Measurements from ENCODE around the gene C16orf87. TPM values are rescaled to one million over a fixed set of nuclear protein-coding genes. Genes with fewer than 3 reads are reported as not detected.

Gene C16orf87
- total RNA-seq, 4 donors from 2014 or later: 7.9 to 13.5 (median 10.6) TPM

GRCh38 chr16:46774743-46775177, 56.2 kb downstream of the C16orf87 start:
- H3K27me3 ChIP-seq: no peaks in the 10 kb centered on the region
- no peaks in the 10 kb centered on the region for H3K9me3 ChIP-seq
- H3K36me3 ChIP-seq: no peaks in the 10 kb centered on the region
- H3K4me3 ChIP-seq: no peak overlapping the region
- no peaks in the 10 kb centered on the region for H3K4me1 ChIP-seq
- H3K27ac ChIP-seq: no peak overlapping the region
- DNase-seq: no peak
- TF ChIP-seq POLR2A (IDR thresholded peaks at IDR 0.05) (no peak), CTCF (IDR thresholded peaks at IDR 0.05) (no peak)

- Histone ChIP-seq H3K36me3 (no peaks in the 10 kb centered on the region), H3K27ac (no peak overlapping the region), H3K4me1 (no peaks in the 10 kb centered on the region), H3K4me3 (no peak overlapping the region), H3K27me3 (no peaks in the 10 kb centered on the region), H3K9me3 (no peaks in the 10 kb centered on the region)
- no peak for TF ChIP-seq CTCF (IDR thresholded peaks at IDR 0.05)
- TF ChIP-seq POLR2A (IDR thresholded peaks at IDR 0.05): no peak
- DNase-seq: no peak
These were observed 58.5 kb downstream of the C16orf87 start for GRCh38 chr16:46772463-46772862.

- Histone ChIP-seq H3K36me3 (no peaks in the 10 kb centered on the region), H3K4me3 (no peak overlapping the region), H3K27ac (no peak overlapping the region), H3K4me1 (no peaks in the 10 kb centered on the region), H3K27me3 (no peaks in the 10 kb centered on the region), H3K9me3 (no peaks in the 10 kb centered on the region)
- TF ChIP-seq CTCF (IDR thresholded peaks at IDR 0.05): no peak
- no peak for TF ChIP-seq POLR2A (IDR thresholded peaks at IDR 0.05)
- no peak for DNase-seq
These were observed 62.2 kb downstream of the C16orf87 start for GRCh38 chr16:46768809-46769208.

- TF ChIP-seq CTCF (IDR thresholded peaks at IDR 0.05): no peak
- TF ChIP-seq POLR2A (IDR thresholded peaks at IDR 0.05): no peak
- Histone ChIP-seq H3K36me3 (no peaks in the 10 kb centered on the region), H3K4me3 (no peak overlapping the region), H3K4me1 (no peaks in the 10 kb centered on the region), H3K27me3 (no peaks in the 10 kb centered on the region), H3K27ac (no peak overlapping the region), H3K9me3 (no peaks in the 10 kb centered on the region)
- no peak for DNase-seq
These were observed 65.9 kb downstream of the C16orf87 start for GRCh38 chr16:46765050-46765449.

- Histone ChIP-seq H3K9me3 (no peaks in the 10 kb centered on the region), H3K4me1 (no peaks in the 10 kb centered on the region), H3K36me3 (no peaks in the 10 kb centered on the region), H3K27ac (no peak overlapping the region), H3K4me3 (no peak overlapping the region), H3K27me3 (no peaks in the 10 kb centered on the region)
- TF ChIP-seq POLR2A (IDR thresholded peaks at IDR 0.05) (no peak), CTCF (IDR thresholded peaks at IDR 0.05) (no peak)
- no peak for DNase-seq
These were observed 67.8 kb downstream of the C16orf87 start for GRCh38 chr16:46763147-46763546.

GRCh38 chr16:46762583-46762982, 68.4 kb downstream of the C16orf87 start:
- H3K4me1 ChIP-seq: no peaks in the 10 kb centered on the region
- no peak for DNase-seq
- TF ChIP-seq CTCF (IDR thresholded peaks at IDR 0.05) (no peak), POLR2A (IDR thresholded peaks at IDR 0.05) (no peak)
- no peaks in the 10 kb centered on the region for H3K36me3 ChIP-seq
- H3K9me3 ChIP-seq: no peaks in the 10 kb centered on the region
- H3K27ac ChIP-seq: no peak overlapping the region
- H3K4me3 ChIP-seq: no peak overlapping the region
- H3K27me3 ChIP-seq: no peaks in the 10 kb centered on the region
